NB4 (cell line): Measurements from ENCODE around the gene VPS54.
A peak's percentile ranks its signal among the peaks of the same experiment; 100 is the strongest.

Source experiments
- CTCF ChIP-seq: IDR thresholded peaks from one replicate; pipeline ENCODE4 v1.5.1; 2012; ENCODE audit warnings: low read depth, low read length
- MYC ChIP-seq: IDR thresholded peaks from 2 replicates; pipeline ENCODE4 v1.6.1; 2011; ENCODE audit warnings: low read depth, low read length
- POLR2A ChIP-seq: IDR thresholded peaks from 2 replicates; pipeline ENCODE4 v1.6.1; 2011; ENCODE audit warnings: mild to moderate bottlenecking; ENCODE audit not compliant: insufficient read length; ENCODE audit errors: extremely low read depth
- TF ChIP-seq, protein P1 (sequence below): IDR thresholded peaks from 2 replicates; pipeline ENCODE4 v1.6.1; 2011; ENCODE audit warnings: low read depth, low read length

- peak; percentile 26 for TF ChIP-seq CTCF
- TF ChIP-seq POLR2A = no peak
- TF ChIP-seq, protein P1, sequence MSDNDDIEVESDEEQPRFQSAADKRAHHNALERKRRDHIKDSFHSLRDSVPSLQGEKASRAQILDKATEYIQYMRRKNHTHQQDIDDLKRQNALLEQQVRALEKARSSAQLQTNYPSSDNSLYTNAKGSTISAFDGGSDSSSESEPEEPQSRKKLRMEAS = peak; percentile 66; the same call in 1 of the 2 replicates
- TF ChIP-seq MYC = 0 out of 2 replicates have a peak, but pooled peaks have one; percentile 19
Observed at GRCh38 chr2:63861220-63861822, 157.9 kb downstream of the VPS54 start.
